GM18498 (cell line): ENCODE measurements around the gene STXBP5.

Source experiments
- ATAC-seq: cut with Tn5 transposase; IDR thresholded peaks from one replicate; pipeline ENCODE4 v1.9.1; 2021; ENCODE audit warnings: mild to moderate bottlenecking, moderate library complexity; ENCODE audit not compliant: unreplicated experiment

The STXBP5 gene

GRCh38 chr6:147204060-147204785, at the start of gene STXBP5:
STXBP5 (plus strand) TSS chr6:147204417; CDS start chr6:147204533, 116 bp downstream.
- peak; percentile 35 for ATAC-seq

- ATAC-seq, result no peak
Measured at GRCh38 chr6:147154454-147154853, 49.8 kb upstream of the STXBP5 start.

- no peak for ATAC-seq
Measured at GRCh38 chr6:147156218-147156617, 48.0 kb upstream of the STXBP5 start.

- no peak for ATAC-seq
Measured at GRCh38 chr6:147156799-147157382, 47.3 kb upstream of the STXBP5 start.

- ATAC-seq, result no peak
Measured at GRCh38 chr6:147157930-147158329, 46.3 kb upstream of the STXBP5 start.

GRCh38 chr6:147158881-147159280, 45.3 kb upstream of the STXBP5 start:
- ATAC-seq, result no peak

GRCh38 chr6:147159536-147160374, 44.5 kb upstream of the STXBP5 start:
- no peak for ATAC-seq

- no peak for ATAC-seq
Measured at GRCh38 chr6:147160593-147160992, 43.6 kb upstream of the STXBP5 start.

- no peak for ATAC-seq
Measured at GRCh38 chr6:147161253-147161973, 42.8 kb upstream of the STXBP5 start.

GRCh38 chr6:147161974-147162495, 42.2 kb upstream of the STXBP5 start:
- ATAC-seq, result no peak

GRCh38 chr6:147164761-147165160, 39.5 kb upstream of the STXBP5 start:
- no peak for ATAC-seq

- no peak for ATAC-seq
Measured at GRCh38 chr6:147166360-147166944, 37.8 kb upstream of the STXBP5 start.

- no peak for ATAC-seq
Measured at GRCh38 chr6:147166992-147167391, 37.2 kb upstream of the STXBP5 start.

- ATAC-seq, result no peak
Measured at GRCh38 chr6:147167576-147168461, 36.4 kb upstream of the STXBP5 start.

- ATAC-seq, result no peak
Measured at GRCh38 chr6:147169529-147169928, 34.7 kb upstream of the STXBP5 start.

GRCh38 chr6:147170269-147170668, 33.9 kb upstream of the STXBP5 start:
- ATAC-seq, result no peak

GRCh38 chr6:147173140-147173539, 31.1 kb upstream of the STXBP5 start:
- ATAC-seq, result no peak

GRCh38 chr6:147173675-147174308, 30.4 kb upstream of the STXBP5 start:
- ATAC-seq, result no peak

GRCh38 chr6:147176795-147177194, 27.4 kb upstream of the STXBP5 start:
- ATAC-seq, result no peak
